Chondrocyte (in vitro differentiated cells): ENCODE measurements around the gene CMPK1. TPM values are rescaled to one million over a fixed set of nuclear protein-coding genes. Genes with fewer than 3 reads are reported as not detected.

Source experiments
- DNase-seq: peaks from one replicate; pipeline ENCODE4 v3.0.0; 2021; ENCODE audit warnings: mixed read lengths, low spot score
- H3K27ac Mint-ChIP-seq: one replicate; pipeline ENCODE4 v1.8.0; 2021; ENCODE audit warnings: mild to moderate bottlenecking, moderate library complexity, mixed read lengths; ENCODE audit not compliant: unreplicated experiment
- H3K27me3 Mint-ChIP-seq: 2 replicates; pipeline ENCODE4 v1.8.0; 2021; ENCODE audit warnings: low read depth, mixed read lengths
- H3K36me3 Mint-ChIP-seq: 2 replicates; pipeline ENCODE4 v1.8.0; 2021; ENCODE audit warnings: low read depth, mixed read lengths
- H3K4me1 Mint-ChIP-seq: 2 replicates; pipeline ENCODE4 v1.8.0; 2021; ENCODE audit warnings: low read depth, mild to moderate bottlenecking, mixed read lengths
- H3K4me3 Mint-ChIP-seq: one replicate; pipeline ENCODE4 v1.8.0; 2021; ENCODE audit warnings: mild to moderate bottlenecking, moderate library complexity, mixed read lengths; ENCODE audit not compliant: unreplicated experiment
- H3K9me3 Mint-ChIP-seq: 2 replicates; pipeline ENCODE4 v1.8.0; 2021; ENCODE audit warnings: low read depth, mixed read lengths
- CTCF ChIP-seq: fragments of 200-600 bp; sonication (generic); IDR thresholded peaks from 2 replicates; pipeline ENCODE4 v1.5.0; 2021; ENCODE audit warnings: antibody characterized with exemption, mild to moderate bottlenecking, moderate library complexity
- total RNA-seq: library from RNA; stranded (reverse); gene quantifications from 3 replicates; pipeline ENCODE4 v1.2.1, GENCODE V29; 2021

The CMPK1 gene
- total RNA-seq, 1 donor from 2014 or later, result 135 TPM

DNA sequence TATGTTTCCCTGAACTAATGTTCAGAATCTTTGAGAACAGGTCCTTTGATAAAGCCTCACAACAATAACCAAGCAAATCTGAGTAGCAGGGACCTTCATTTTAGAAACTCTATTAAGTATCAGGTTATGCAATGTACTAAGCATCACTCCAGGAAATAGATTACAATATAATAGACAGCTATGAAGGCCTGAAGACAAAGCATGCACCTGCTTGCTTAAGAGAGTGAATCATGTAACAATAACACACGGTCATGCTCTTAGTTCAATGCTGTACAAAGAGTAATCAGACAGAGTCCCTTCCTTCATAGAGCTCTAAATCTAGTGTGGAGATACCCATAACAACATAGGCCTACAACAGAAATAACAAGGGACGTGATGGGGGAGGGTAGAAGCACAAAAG, 8.1 kb upstream of the CMPK1 start:
- H3K27me3 Mint-ChIP-seq, result no peaks in the 10 kb centered on the region
- DNase-seq, result no peak
- H3K4me1 Mint-ChIP-seq, result no peaks in the 10 kb centered on the region
- H3K4me3 Mint-ChIP-seq, result no peak overlapping the region
- TF ChIP-seq CTCF, result no peak
- H3K9me3 Mint-ChIP-seq, result no peaks in the 10 kb centered on the region
- peaks cover 2% of the 10 kb centered on the region for H3K36me3 Mint-ChIP-seq
- H3K27ac Mint-ChIP-seq, result no peak overlapping the region

GRCh38 chr1:47326271-47326670, 7.3 kb upstream of the CMPK1 start:
- Mint-ChIP-seq H3K27me3 (no peaks in the 10 kb centered on the region), H3K4me1 (no peaks in the 10 kb centered on the region), H3K27ac (no peak overlapping the region), H3K36me3 (peaks cover 2% of the 10 kb centered on the region), H3K4me3 (no peak overlapping the region), H3K9me3 (no peaks in the 10 kb centered on the region)
- no peak for DNase-seq
- TF ChIP-seq CTCF, result no peak

- H3K36me3 Mint-ChIP-seq, result peaks cover 2% of the 10 kb centered on the region
- no peak for DNase-seq
- H3K9me3 Mint-ChIP-seq, result no peaks in the 10 kb centered on the region
- no peaks in the 10 kb centered on the region for H3K4me1 Mint-ChIP-seq
- no peak for TF ChIP-seq CTCF
- H3K27ac Mint-ChIP-seq, result no peak overlapping the region
- H3K4me3 Mint-ChIP-seq, result no peak overlapping the region
- no peaks in the 10 kb centered on the region for H3K27me3 Mint-ChIP-seq
Measured at GRCh38 chr1:47328992-47329391, 4.6 kb upstream of the CMPK1 start.

- peaks cover 5% of the 10 kb centered on the region for H3K4me1 Mint-ChIP-seq
- H3K4me3 Mint-ChIP-seq, result no peak overlapping the region
- TF ChIP-seq CTCF, result no peak
- no peaks in the 10 kb centered on the region for H3K27me3 Mint-ChIP-seq
- peaks cover 2% of the 10 kb centered on the region for H3K36me3 Mint-ChIP-seq
- no peak overlapping the region for H3K27ac Mint-ChIP-seq
- H3K9me3 Mint-ChIP-seq, result no peaks in the 10 kb centered on the region
- DNase-seq, result no peak
Measured at GRCh38 chr1:47330212-47330611, 3.4 kb upstream of the CMPK1 start.

GRCh38 chr1:47331875-47332274, 1.7 kb upstream of the CMPK1 start:
- no peak overlapping the region for H3K27ac Mint-ChIP-seq
- TF ChIP-seq CTCF, result no peak
- H3K4me1 Mint-ChIP-seq, result peaks cover 14% of the 10 kb centered on the region

More at GRCh38 chr1:47331875-47332274, 1.7 kb upstream of the CMPK1 start:
- DNase-seq, result no peak
- no peak overlapping the region for H3K4me3 Mint-ChIP-seq
- no peaks in the 10 kb centered on the region for H3K27me3 Mint-ChIP-seq
- H3K36me3 Mint-ChIP-seq, result no peaks in the 10 kb centered on the region
- no peaks in the 10 kb centered on the region for H3K9me3 Mint-ChIP-seq
